GM18873 (cell line): ENCODE data around the gene IL3RA.

Source experiments
- ATAC-seq: cut with Tn5 transposase; IDR thresholded peaks from one replicate; pipeline ENCODE4 v1.9.1; 2021; ENCODE audit warnings: mild to moderate bottlenecking, moderate library complexity, moderate number of reproducible peaks; ENCODE audit not compliant: unreplicated experiment, low FRiP score

Gene IL3RA

DNA sequence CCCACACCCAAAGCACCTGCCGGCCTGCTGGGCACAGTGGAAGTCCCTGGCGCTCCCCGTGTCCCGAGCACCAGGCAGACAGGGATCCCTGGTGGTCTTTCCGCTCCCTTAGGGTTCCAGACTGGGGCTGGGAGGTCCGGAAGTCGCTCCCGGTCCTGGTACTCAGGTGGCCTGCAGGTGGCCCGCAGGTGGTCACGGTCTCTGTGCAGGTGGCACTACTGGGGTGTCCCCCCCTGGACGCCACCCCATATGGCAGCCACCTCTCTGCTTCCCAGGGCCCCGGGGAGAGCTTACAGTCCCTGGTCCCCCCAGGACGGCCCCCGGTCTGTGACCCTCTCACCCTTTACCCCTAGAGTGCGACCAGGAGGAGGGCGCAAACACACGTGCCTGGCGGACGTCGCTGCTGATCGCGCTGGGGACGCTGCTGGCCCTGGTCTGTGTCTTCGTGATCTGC is 41.7 kb downstream of the IL3RA start:
- no peak for ATAC-seq

DNA sequence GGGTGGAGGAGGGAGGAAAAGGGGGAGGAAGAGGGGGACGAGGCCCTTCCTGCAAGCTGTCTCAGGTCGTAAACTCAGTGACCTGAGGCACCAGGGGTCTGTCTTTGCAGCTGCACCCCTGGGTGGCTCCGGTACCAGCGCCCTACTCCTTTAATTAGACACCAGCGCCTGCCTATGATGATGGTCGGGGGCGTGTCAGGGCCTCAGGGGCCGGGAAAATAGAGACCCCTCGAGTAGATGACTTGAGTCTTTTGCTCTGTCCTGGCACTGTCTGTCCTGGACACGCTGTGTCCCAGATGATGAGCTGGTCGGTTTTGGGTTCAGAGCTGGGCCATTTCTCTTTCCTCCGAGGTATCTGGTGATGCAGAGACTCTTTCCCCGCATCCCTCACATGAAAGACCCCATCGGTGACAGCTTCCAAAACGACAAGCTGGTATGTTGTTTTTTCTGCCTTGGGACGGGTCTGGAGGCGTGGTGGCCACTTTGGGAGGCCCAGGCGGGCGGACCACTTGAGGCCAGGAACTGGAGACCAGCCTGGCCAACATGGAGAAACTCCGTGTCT is 44.2 kb downstream of the IL3RA start:
- no peak for ATAC-seq

DNA sequence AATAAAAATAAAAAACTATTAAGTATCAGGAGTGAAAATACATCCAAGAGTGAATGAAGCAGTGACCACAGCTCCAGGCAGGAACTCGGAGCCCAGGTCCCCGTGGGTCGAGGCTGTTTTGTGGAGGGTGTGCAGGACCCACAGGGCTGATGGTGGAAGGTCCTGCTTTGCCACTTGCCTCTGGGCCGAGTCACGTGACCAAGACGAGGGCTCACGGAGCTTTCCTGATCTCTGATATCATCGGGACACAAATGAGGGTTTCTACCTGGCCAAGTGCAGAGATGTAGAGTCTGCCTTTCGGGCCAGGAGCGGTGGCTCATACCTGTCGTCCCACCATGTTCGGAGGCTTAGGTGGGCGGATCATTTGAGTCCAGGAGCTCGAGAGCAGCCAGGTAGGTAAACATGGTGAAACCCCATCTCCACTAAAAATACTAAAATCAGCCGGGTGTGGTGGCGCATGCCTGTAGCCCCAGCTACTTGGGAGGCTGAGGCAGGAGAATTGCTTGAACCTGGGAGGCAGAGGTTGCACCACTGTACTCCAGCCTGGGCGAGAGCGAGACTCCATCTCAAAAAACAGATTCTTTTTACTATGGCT is 48.2 kb downstream of the IL3RA start:
- no peak for ATAC-seq

DNA sequence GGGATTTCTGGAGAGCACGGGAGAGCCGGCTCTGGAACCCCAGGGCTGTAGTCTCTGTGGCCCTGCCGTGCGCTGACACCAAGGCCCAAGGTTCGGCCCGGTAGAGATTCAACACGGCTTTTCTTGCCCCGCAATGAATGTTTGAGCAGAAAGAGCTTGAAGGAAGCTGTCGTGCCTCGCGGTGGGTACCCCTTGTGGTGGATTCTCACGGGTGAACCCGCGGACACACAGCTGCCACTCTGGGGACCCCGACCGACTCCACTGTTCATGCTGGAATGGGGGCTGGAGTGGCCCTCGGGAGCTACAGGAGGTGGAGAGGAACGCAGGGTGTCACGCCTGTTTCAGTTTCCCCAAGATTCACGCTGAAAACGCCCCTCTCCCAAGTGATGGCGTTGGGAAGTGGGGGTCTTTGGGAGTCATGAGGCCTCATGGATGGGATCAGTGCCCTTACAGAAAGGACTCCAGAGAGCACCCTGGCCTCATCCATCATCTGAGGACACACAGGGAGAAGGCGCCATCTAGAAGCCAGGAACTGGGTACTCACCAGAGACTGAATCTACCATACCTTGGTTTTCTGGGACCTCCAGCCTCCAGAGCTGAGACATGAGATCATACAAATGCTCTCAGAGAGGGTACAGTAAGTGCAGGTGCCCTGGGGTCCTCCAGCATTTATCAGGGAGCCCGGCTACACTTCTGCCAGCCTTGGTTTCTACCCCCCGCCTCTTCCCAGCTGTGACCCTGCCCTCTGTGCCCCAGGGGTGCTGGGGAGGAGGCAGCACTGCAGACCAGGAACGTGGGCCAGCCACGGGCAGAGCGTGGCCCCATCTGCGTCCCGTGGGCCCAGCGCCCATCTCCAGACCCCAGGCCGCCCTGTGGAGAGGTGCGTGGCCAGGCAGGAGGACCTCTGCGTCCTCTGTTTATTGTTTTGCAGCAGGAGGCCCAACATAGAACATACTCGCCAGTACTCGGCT is 49.0 kb downstream of the IL3RA start:
- no peak for ATAC-seq

DNA sequence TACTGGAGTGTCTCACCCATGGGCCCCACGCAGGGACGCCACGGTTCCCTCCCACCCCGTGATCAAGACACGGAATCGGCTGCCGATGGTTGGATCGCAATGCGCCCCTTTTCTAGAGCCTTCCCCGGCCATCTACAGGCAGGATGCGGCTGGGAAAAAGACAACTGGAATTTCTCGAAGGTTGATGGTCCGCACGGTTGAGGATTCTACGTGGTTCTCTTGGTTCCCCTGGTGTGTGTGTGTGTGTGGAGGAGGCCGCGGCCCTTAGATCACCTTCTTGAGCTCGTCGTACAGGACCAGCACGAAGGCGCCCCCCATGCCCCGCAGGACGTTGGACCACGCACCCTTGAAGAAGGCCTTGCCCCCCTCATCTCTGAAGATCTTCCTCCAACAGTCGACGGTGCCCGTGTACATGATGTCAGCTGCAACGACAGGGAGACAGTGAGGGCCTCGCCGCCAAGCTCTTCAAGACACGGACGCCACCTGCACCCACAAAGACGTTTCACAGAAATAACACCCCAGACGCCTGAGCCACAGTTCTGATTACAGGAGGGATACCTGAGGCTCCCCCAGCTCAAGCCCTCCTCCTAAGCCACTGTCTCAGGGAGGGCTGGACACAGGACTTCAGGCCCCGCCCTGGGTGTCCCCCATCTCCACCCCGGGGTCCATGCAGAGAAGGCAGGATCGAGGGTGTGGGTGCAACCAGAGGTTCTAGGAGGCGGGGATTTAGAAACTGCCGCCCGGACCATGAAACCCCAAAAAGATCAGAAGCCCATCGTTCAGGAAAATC is 49.9 kb downstream of the IL3RA start:
- no peak for ATAC-seq

DNA sequence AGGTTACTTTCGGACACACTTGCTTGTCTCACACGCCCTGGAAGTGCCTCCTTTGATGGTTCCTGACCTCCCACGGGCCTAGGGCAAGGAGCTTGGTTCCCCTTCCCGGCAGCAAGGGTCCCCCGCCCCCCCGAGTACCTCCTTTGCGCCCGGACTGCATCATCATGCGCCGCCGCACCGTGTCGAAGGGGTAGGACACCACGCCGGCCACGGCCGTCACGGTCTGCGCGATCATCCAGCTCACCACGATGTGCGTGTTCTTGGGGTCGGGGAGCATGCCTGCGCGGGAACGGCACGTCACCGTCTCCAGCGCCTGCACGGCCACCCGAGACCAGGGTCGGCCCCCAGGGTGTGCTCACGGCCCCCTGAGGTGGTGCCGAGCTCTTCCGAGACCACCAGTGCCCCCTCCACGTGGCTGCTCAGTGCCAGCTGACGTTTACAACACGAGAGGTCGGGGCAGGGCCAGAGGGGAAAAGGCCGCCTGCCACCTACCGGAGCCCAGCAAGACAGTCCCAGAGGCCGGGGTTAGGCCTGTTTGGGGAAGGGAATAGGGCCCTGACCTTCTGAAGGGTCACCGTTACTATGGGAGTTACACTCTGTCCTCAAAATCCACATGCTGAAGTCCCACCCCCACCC is 50.7 kb downstream of the IL3RA start:
- no peak for ATAC-seq

DNA sequence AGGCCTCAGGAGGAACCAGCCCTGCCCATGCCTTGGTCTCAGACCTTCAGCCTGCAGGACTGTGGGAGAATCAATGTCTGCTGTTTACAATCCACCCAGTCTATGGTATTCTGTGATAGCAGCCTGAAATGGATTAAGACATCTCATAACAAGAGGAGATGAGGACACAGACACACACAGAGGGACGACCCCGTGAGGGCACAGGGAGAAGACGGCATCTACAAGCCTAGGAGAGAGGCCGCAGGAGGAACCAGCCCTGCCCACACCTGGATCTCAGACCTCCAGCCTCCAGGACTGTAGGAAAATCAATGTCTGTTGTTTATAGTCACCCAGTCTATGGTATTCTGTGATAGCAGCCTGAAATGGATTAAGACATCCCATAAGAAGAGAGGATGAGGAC is 52.1 kb downstream of the IL3RA start:
- ATAC-seq = no peak

DNA sequence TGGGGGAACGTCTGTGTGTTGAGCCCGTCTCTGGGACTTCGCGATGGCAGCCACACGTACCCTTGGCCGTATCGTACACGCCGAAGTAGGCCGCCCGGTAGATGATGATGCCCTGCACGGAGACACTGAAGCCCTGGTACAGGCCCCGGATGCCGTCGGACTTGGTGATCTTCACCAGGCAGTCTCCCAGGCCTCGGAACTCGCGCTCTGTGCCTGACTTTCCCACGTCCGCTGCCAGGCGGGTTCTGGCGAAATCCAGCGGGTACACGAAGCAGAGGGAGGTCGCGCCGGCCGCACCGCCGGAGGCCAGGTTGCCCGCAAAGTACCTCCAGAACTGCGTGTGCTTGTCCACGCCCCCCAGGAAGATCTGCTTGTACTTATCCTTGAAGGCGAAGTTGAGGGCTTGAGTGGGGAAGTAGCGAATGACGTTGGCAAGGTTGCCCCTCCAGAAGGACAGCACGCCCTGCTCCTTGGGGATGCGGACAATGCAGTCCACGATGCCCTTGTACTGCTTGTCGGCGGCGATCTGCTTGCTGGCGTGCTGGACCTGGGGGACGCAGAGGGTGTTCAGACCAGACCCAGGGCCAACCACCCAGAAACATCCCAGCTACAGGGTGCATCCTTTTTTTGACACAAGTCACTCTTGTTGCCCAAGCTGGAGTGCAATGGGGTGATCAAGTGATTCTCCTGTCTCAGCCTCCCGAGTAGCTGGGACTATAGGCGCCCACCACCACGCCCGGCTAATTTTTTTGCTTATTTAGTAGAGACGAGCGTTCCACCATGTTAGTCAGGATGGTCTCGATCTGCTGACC is 52.8 kb downstream of the IL3RA start:
- no peak for ATAC-seq

DNA sequence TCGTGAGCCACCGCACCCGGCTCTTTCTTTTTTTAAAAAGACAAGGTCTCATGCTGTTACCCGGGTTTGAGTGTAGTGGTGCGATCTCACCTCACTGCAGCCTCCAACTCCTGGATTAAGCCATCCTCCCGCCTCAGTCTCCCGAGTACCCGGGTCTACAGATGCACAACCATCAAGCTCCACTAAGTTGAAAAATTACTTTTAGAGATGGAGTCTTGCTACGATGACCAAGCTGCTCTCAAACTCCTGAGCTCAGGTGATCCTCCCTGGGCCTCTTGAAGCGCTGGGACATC is 53.4 kb downstream of the IL3RA start:
- ATAC-seq = no peak

DNA sequence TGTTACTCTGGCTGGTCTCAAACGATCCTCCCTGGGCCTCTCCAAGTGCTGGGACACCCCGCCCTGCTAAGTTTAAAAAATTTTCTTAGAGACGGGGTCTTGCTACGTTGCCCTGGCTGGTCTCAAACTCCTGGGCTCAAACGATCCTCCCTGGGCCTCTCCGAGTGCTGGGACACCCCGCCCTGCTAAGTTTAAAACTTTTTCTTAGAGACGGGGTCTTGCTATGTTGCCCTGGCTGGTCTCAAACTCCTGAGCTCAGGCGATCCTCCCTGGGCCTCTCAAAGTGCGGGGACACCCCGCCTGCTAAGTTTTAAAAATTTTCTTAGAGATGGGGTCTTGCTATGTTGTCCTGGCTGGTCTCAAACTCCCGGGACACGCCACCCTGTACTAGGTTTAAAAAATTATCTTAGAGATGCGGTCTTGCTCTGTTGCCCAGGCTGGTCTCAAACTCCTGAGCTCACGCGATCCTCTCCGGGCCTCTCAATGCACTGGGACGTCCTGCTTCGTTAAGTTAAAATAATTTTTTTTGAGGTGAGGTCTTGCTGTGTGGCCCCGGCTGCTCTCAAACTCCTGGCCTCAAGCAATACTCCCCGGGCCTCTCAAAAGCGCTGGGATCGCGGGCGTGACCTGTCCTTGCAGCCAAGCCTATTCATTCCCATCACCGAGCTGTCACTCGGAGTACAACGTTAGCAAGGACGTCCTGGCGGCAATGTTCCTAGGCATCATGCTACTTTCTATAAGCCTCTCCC is 54.2 kb downstream of the IL3RA start:
- no peak for ATAC-seq

DNA sequence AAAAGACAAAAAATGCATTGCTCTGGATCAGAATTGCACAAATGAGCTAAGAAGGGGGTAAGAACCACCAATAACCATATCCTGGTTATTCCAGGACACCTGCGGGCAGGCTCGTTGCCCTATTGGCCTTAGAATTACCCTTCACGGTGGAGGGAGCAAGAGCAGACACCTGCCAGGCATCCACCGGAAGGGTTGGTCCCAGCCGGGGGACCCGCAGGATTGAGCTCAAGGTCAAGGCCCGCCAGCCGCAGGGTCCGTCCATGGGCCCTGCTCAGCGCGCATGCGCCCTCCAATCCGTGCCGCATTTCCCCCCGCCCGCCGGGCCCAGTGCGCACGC is 54.8 kb downstream of the IL3RA start:
- ATAC-seq = no peak

DNA sequence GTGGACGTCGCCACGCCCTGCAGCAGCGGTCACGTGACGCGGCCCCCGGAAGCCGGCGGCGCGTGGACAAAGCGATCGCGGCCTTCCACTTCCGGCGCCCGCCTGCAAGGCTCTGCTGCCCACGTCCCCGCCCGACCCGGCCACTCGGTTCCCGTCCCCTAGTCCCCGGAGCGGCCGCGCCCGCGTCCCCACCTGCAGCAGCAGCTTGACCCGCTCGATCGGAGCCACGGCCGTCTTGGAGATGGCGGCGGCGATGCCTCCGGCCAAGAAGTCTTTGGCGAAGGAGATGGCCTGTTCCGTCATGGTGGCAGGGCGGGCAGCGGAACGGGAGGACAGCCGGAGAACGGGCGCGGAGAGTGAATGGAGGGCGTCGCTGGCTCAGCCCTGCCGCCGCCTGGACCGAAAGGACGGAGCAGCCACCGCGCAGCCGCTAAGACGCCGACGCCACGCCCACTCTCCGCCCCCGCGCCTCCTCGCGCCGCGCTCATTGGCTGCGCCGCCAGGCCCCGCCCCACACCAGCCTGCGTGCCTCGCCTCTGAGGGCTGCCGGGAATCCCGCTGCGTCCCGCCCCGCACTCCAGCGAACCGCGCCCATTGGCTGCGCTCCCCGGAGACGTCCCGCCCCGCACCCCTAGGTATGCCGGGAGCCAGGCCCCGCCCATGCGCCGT is 55.3 kb downstream of the IL3RA start, which contains the start of gene SLC25A6:
Gene SLC25A6 (minus strand): TSS at position 407 of the 669 bp plus-strand sequence. CDS start 104 bp downstream, at position 303.
- peak; percentile 93 for ATAC-seq

DNA sequence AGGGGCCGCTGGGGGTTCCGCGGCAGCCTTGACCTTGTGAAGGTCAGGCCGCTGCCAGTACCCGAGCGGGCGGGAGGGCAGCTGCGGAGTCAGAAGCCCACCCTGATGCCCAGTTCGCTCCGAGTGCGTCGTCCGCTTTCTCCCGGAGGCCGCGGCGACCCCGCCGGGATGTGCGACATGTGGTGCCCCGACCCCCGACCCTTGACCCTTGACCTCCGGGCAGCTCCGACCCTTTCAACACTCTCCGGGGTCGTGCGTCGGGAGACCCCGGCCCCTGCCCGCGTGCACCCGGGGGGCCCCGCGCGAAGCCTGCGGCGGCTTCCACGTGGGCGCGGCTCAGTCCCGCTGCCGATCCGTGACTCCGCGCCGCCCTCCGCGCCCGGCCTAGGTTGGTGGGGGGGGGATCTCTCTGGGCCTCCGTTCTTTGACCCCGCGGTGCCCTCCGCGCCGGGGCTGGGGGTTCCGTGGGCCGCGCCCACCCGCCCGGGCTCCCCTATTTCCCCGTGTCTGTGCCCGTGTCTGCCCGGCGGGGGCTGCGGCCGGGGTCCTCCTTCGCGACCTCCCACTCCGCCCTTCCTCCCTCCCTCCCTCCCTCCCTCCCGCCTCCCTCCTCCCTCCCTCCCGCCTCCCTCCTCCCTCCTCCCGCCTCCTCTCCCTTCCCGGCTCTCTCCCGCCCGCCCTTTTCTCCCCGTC is 55.9 kb downstream of the IL3RA start:
- no peak for ATAC-seq

DNA sequence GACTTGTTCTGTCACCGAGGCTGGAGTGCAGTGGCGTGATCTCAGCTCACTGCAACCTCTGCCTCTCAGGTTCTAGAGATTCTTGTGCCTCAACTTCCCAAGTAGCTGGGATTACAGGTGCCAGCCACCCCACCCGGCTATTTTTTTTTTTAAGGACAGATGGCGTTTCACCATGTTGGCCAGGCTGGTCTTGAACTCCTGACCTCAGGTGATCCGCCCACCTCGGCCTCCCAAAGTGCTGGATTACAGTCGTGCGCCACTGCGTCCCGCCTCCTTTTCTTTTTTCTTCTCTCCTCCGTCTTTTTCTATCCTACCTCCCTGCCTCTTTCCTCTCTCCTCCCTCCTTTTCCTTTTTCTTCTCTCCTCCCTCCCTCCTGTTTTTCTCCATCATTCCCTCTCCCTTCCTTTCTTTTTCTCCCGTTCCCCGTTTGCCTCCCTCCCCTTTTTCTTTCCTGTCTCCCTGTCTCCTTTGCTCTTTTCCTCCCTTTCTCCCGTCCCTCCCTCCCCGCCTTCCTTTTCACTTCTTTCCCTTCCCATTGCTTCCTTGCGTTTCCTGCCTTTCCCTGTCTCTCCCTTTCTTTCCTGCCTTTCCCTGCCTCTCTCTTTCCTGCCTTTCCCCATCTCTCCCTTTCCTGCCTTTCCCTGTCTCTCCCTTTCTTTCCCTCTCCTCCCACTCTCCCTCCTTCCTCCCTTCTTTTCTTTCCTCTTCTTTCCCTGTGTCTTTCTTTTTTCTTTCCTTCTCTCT is 57.5 kb downstream of the IL3RA start:
- no peak for ATAC-seq

DNA sequence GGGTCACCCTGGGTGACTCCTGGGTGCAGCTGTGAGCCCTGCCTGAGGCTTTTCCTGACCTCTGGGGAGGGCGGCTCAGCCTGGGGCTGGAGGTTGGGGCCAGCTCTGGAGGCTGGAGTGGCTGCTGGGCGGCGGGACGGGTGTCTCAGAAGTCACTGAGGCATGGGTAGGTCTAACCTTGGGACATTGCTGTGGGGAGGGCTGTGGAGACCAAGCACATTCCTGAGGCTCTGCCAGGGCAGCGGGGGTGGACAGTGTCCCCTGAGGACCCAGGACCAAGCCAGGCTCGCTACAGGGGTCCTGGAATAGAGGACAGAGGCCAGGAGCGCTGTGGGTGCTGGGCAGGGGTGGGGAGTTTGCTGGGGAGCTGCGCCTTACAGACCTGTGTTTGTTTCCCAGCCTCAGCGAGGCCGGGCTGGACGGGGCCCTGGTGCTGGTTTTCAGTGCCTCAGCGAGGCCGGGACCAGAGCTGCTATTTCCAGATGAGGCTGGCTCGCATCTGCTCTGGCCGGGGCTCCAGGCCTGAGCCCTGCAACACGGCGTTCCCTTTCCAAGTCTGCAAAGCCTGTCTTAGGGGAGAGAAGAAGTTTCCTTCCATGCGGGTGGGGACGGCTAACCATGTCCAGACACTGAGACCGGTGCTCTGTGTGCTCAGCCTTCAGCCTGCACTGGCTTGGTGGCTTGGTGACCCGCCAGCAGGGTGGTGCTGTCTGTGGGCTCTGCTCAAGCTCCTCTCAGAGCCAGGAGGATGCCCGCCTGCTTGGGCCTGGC is 58.3 kb downstream of the IL3RA start:
- ATAC-seq = no peak

DNA sequence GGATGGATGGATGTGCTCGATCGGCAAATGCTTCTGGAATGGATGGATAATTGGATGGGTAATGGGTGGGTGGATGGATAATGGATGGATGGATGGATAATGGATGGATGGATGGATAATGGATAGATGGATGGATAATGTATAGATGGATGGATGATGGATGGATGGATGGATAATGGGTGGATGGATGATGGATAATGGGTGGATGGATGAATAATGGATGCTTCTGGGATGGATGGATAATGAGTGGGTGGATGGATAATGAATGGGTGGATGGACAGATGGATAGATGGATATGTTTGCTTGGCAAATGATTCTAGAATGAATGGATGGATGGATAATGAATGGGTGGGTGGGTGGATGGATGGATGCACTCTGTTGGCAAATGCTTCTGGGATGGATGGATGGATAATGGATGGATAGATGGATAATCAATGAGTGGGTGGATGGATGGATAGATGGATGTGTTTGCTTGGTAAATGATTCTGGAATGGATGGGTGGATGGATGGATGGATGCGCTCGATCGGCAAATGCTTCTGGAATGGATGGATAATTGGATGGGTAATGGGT is 59.1 kb downstream of the IL3RA start:
- ATAC-seq = no peak
